Neural cell (in vitro differentiated cells): ENCODE data around the gene TMEM235.

Experiments used
- TAF1 ChIP-seq: IDR thresholded peaks from 2 replicates; pipeline ENCODE4 v1.6.1; 2012; ENCODE audit warnings: low read depth
- TF ChIP-seq, protein P1 (sequence below): fragments of 450-650 bp; IDR thresholded peaks from 2 replicates; pipeline ENCODE4 v1.5.1; 2014; ENCODE audit warnings: antibody characterized with exemption, mild to moderate bottlenecking, moderate library complexity; ENCODE audit not compliant: poor library complexity, severe bottlenecking

DNA sequence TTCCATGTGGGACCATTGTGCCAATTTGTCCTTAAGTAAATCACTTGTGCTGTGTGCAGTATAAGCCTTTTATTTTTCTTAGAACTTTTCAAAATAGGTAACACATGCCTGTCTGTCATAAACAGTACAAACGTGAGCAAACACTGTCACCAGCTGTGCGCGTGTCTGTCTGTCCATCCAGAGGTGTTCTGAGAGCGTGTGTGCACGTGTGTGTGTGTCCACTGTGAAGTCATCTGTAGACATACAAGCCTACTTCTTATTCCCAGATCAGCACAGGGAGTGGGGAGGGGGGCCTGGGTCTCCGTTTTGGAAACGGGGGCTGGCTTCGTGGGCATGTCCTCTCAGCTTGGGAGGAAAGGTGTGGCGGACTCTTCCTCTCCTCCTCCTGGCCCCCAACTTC, 9.4 kb downstream of the TMEM235 start:
- TF ChIP-seq TAF1 = no peak
- TF ChIP-seq, protein P1, sequence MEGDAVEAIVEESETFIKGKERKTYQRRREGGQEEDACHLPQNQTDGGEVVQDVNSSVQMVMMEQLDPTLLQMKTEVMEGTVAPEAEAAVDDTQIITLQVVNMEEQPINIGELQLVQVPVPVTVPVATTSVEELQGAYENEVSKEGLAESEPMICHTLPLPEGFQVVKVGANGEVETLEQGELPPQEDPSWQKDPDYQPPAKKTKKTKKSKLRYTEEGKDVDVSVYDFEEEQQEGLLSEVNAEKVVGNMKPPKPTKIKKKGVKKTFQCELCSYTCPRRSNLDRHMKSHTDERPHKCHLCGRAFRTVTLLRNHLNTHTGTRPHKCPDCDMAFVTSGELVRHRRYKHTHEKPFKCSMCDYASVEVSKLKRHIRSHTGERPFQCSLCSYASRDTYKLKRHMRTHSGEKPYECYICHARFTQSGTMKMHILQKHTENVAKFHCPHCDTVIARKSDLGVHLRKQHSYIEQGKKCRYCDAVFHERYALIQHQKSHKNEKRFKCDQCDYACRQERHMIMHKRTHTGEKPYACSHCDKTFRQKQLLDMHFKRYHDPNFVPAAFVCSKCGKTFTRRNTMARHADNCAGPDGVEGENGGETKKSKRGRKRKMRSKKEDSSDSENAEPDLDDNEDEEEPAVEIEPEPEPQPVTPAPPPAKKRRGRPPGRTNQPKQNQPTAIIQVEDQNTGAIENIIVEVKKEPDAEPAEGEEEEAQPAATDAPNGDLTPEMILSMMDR = no peak
